ENCODE data around the gene EMC8.

Gene EMC8

GRCh38 chr16:85836706-85837582, 37.6 kb upstream of the EMC8 start:
- no peak overlapping the region for H3K27ac Mint-ChIP-seq
- no peaks in the 10 kb centered on the region for H3K36me3 Mint-ChIP-seq (ENCODE audit: low read depth)
- no peak overlapping the region for H3K4me3 Mint-ChIP-seq
- no peaks in the 10 kb centered on the region for H3K4me1 Mint-ChIP-seq
- peaks cover 6% of the 10 kb centered on the region for H3K9me3 Mint-ChIP-seq
- no peak for TF ChIP-seq CTCF (IDR thresholded peaks at IDR 0.05; ENCODE audit: unreplicated experiment in 3 of 3)
- H3K27me3 Mint-ChIP-seq (ENCODE audit: low read depth) = peaks cover 75% of the 10 kb centered on the region

- no peak overlapping the region for H3K4me3 Mint-ChIP-seq
These were observed 36.8 kb upstream of the EMC8 start for GRCh38 chr16:85835956-85836705.

GRCh38 chr16:85835227-85835751, 35.9 kb upstream of the EMC8 start:
- TF ChIP-seq CTCF (IDR thresholded peaks at IDR 0.05; ENCODE audit: unreplicated experiment in 3 of 3) = no peak
- no peaks in the 10 kb centered on the region for H3K36me3 Mint-ChIP-seq (ENCODE audit: low read depth)
- H3K9me3 Mint-ChIP-seq = peaks cover 2% of the 10 kb centered on the region
- peaks cover 79% of the 10 kb centered on the region for H3K27me3 Mint-ChIP-seq (ENCODE audit: low read depth)
- H3K4me1 Mint-ChIP-seq = no peaks in the 10 kb centered on the region
- H3K4me3 Mint-ChIP-seq = no peak overlapping the region
- no peak overlapping the region for H3K27ac Mint-ChIP-seq

More at GRCh38 chr16:85835956-85836705, 36.8 kb upstream of the EMC8 start:
- H3K4me1 Mint-ChIP-seq = no peaks in the 10 kb centered on the region
- no peaks in the 10 kb centered on the region for H3K36me3 Mint-ChIP-seq (ENCODE audit: low read depth)
- peaks cover 75% of the 10 kb centered on the region for H3K27me3 Mint-ChIP-seq (ENCODE audit: low read depth)
- TF ChIP-seq CTCF (IDR thresholded peaks at IDR 0.05; ENCODE audit: unreplicated experiment in 3 of 3) = no peak
- no peak overlapping the region for H3K27ac Mint-ChIP-seq
- H3K9me3 Mint-ChIP-seq = peaks cover 3% of the 10 kb centered on the region

- Mint-ChIP-seq H3K27me3 (ENCODE audit: low read depth) (peaks cover 82% of the 10 kb centered on the region), H3K36me3 (ENCODE audit: low read depth) (no peaks in the 10 kb centered on the region), H3K27ac (no peak overlapping the region), H3K4me1 (no peaks in the 10 kb centered on the region), H3K4me3 (no peak overlapping the region), H3K9me3 (peaks cover 2% of the 10 kb centered on the region)
- no peak for TF ChIP-seq CTCF (IDR thresholded peaks at IDR 0.05; ENCODE audit: unreplicated experiment in 3 of 3)
These were observed 35.4 kb upstream of the EMC8 start for GRCh38 chr16:85834741-85835140.

GRCh38 chr16:85833219-85833920, 34.0 kb upstream of the EMC8 start:
- TF ChIP-seq CTCF (IDR thresholded peaks at IDR 0.05; ENCODE audit: unreplicated experiment in 3 of 3) = no peak
- Mint-ChIP-seq H3K27me3 (ENCODE audit: low read depth) (peaks cover 82% of the 10 kb centered on the region), H3K27ac (no peak overlapping the region), H3K9me3 (peaks cover 2% of the 10 kb centered on the region), H3K4me3 (no peak overlapping the region), H3K36me3 (ENCODE audit: low read depth) (peaks cover 4% of the 10 kb centered on the region), H3K4me1 (no peaks in the 10 kb centered on the region)

All from nephron (organoid).